Fibroblast of lung (primary cell): Measurements from ENCODE around the gene ZFR. TPM values are rescaled to one million over a fixed set of nuclear protein-coding genes. Genes with fewer than 3 reads are reported as not detected.
"Not testable (repeated sequence)": the region's sequence is repeated elsewhere in the genome, so short reads cannot be mapped to it uniquely, and the experiment has no call there.

Source experiments
- DNase-seq, 2 donors: peaks; one replicate each; pipeline versions ENCODE4 v3.0.0 to v3.0.0-alpha.2; 2010; ENCODE audit warnings: low read depth in 2 of 2
- H2AFZ ChIP-seq: 2 replicates; pipeline ENCODE4 v1.5.1; 2012; ENCODE audit warnings: low read length, control low read depth, inconsistent platforms
- H3K27ac ChIP-seq: 2 replicates; pipeline ENCODE4 v1.5.1; 2011; ENCODE audit warnings: low read length, control low read depth; ENCODE audit not compliant: insufficient read depth
- H3K27me3 ChIP-seq: 2 replicates; pipeline ENCODE4 v1.5.1; 2011; ENCODE audit warnings: mild to moderate bottlenecking, low read length; ENCODE audit not compliant: control insufficient read depth, insufficient read depth
- H3K36me3 ChIP-seq: 2 replicates; pipeline ENCODE4 v1.5.1; 2011; ENCODE audit warnings: low read length; ENCODE audit not compliant: control insufficient read depth, insufficient read depth
- H3K4me1 ChIP-seq: 2 replicates; pipeline ENCODE4 v1.5.1; 2011; ENCODE audit warnings: low read length; ENCODE audit not compliant: control insufficient read depth, insufficient read depth; ENCODE audit errors: extremely low read depth
- H3K4me2 ChIP-seq: 2 replicates; pipeline ENCODE4 v1.5.1; 2011; ENCODE audit warnings: low read length, control low read depth; ENCODE audit not compliant: insufficient read depth; ENCODE audit errors: extremely low read depth
- H3K4me3 ChIP-seq, 4 experiments: fragments of 200-600 bp in 1 of 4; sonication (generic) in 1 of 4; replicated peaks in 1 of 4; 2 replicates each; pipeline ENCODE4 v1.5.1; 2011 to 2016; ENCODE audit warnings: low read length in 4 of 4, low read depth in 3 of 4, mild to moderate bottlenecking in 3 of 4, control low read depth in 2 of 4, inconsistent platforms in 1 of 4, mixed read lengths in 1 of 4; ENCODE audit not compliant: insufficient read depth in 1 of 4; ENCODE audit errors: control extremely low read depth in 1 of 4
- H3K79me2 ChIP-seq: 2 replicates; pipeline ENCODE4 v1.5.1; 2012; ENCODE audit warnings: mild to moderate bottlenecking, low read length, inconsistent platforms; ENCODE audit not compliant: control insufficient read depth, insufficient read depth
- H3K9ac ChIP-seq: 2 replicates; pipeline ENCODE4 v1.5.1; 2011; ENCODE audit warnings: mild to moderate bottlenecking, low read length, control low read depth; ENCODE audit not compliant: insufficient read depth
- H3K9me3 ChIP-seq: 2 replicates; pipeline ENCODE4 v1.5.1; 2012; ENCODE audit warnings: low read depth, low read length; ENCODE audit not compliant: control insufficient read depth, insufficient read depth
- H4K20me1 ChIP-seq: 2 replicates; pipeline ENCODE4 v1.5.1; 2011; ENCODE audit warnings: low read length; ENCODE audit not compliant: control insufficient read depth, insufficient read depth; ENCODE audit errors: extremely low read depth
- EZH2 ChIP-seq: IDR thresholded peaks from 2 replicates; pipeline ENCODE4 v1.5.1; 2012; ENCODE audit warnings: low read length, control low read depth, mild to moderate bottlenecking; ENCODE audit errors: missing control alignments
- polyA plus RNA-seq, 2 donors: library from polyadenylated mRNA; depleted of rRNA in 1 of 2; stranded (reverse) in 1 of 2; unstranded in 1 of 2; fragments of >200 nt; gene quantifications; 2 replicates each; pipeline ENCODE4 v1.2.1, GENCODE V29; 2011 to 2012; ENCODE audit warnings: missing spikeins in 1 of 2
- total RNA-seq: library from RNA; depleted of rRNA; stranded (reverse); fragments of >200 nt; gene quantifications from 2 replicates; pipeline ENCODE4 v1.2.1, GENCODE V29; 2014
- TF ChIP-seq, protein P1 (sequence below), 2 donors: IDR thresholded peaks in 1 of 2; conservative IDR thresholded peaks in 1 of 2; 1 replicate in 1 of 2; 2 replicates in 1 of 2; pipeline ENCODE4 v1.5.1; 2011 to 2012; ENCODE audit warnings: low read length in 2 of 2, control low read depth in 1 of 2, inconsistent platforms in 1 of 2, low read depth in 1 of 2, mild to moderate bottlenecking in 1 of 2

ZFR gene
- total and polyA plus RNA-seq, 2 donors (not counting 1 experiment from before 2014, with no cell fraction given): 56.8 to 113 TPM

DNA sequence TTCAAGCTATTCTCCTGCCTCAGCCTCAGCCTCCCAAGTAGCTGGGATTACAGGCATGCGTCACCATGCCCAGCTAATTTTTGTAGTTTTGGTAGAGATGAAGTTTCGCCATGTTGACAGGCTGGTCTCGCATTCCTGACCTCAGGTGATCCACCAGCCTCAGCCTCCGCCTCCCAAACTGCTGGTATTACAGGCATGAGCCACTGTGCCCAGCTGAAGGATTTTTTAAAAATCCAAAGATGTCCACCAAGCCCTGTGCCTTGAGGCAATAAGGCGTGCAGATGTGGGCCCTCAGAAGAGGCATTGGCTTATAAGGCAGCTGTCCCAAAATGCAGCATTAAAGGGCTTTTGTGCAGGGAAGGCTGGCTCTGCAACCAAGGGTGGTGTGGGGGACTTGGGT is 10.3 kb upstream of the ZFR start:
- no peaks in the 10 kb centered on the region for H3K9me3 ChIP-seq
- TF ChIP-seq, protein P1, sequence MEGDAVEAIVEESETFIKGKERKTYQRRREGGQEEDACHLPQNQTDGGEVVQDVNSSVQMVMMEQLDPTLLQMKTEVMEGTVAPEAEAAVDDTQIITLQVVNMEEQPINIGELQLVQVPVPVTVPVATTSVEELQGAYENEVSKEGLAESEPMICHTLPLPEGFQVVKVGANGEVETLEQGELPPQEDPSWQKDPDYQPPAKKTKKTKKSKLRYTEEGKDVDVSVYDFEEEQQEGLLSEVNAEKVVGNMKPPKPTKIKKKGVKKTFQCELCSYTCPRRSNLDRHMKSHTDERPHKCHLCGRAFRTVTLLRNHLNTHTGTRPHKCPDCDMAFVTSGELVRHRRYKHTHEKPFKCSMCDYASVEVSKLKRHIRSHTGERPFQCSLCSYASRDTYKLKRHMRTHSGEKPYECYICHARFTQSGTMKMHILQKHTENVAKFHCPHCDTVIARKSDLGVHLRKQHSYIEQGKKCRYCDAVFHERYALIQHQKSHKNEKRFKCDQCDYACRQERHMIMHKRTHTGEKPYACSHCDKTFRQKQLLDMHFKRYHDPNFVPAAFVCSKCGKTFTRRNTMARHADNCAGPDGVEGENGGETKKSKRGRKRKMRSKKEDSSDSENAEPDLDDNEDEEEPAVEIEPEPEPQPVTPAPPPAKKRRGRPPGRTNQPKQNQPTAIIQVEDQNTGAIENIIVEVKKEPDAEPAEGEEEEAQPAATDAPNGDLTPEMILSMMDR (conservative IDR thresholded peaks at IDR 0.05 in 1 of 2, IDR thresholded peaks at IDR 0.05 in 1 of 2; ENCODE audit: low read depth in 1 of 2, low read length in 2 of 2): no peak
- TF ChIP-seq EZH2: no peak
- no peak overlapping the region for H3K4me3 ChIP-seq
- no peak overlapping the region for H3K27ac ChIP-seq
- DNase-seq: no peak
- no peak overlapping the region for H3K4me2 ChIP-seq
- H3K79me2 ChIP-seq: no peaks in the 10 kb centered on the region
- no peaks in the 10 kb centered on the region for H4K20me1 ChIP-seq
- H2AFZ ChIP-seq: no peak overlapping the region
- no peaks in the 10 kb centered on the region for H3K36me3 ChIP-seq
- no peaks in the 10 kb centered on the region for H3K4me1 ChIP-seq
- peaks cover 11% of the 10 kb centered on the region for H3K27me3 ChIP-seq
- no peak overlapping the region for H3K9ac ChIP-seq

DNA sequence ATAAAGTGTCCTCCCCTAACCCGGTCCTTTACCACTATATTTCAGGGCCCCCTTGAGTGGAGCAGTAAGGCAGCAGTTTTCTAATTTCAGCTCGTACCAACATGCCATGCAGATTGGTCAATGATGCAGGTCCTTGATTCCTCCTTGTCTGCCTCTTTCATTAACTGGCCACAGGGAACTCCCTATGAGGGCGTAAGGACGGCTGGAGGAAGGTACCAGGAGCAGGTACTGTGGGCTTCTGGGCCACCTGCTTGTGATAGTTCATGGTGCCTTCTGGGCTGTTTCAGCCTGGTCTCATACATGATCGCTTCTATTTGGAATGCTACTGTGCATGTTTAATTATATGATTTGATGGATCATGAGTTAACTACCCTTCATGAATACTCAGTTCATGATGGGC is 9.4 kb upstream of the ZFR start:
- H3K9me3 ChIP-seq: no peaks in the 10 kb centered on the region
- no peaks in the 10 kb centered on the region for H3K4me1 ChIP-seq

DNA sequence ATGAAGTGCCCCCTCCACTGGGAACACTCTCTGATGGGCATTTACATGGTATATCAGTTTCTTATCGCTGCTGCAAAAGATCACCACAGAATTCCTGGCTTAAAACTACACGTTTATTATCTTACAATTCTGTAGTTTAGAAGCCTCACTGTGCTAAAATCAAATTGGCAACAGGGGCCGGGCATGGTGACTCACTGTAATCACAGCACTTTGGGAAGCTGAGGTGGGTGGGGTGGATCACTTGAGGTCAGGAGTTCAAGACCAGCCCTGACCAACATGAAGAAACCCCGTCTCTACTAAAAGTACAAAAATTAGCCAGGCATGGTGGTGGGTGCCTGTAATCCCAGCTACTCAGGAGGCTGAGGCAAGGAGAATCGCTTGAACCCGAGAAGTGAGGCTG is 7.8 kb upstream of the ZFR start:
- not testable (repeated sequence) for H3K36me3 ChIP-seq

More for the DNA sequence above, 9.4 kb upstream of the ZFR start:
- Histone ChIP-seq H3K4me3 (no peak overlapping the region), H3K9ac (no peak overlapping the region), H3K27ac (no peak overlapping the region), H3K36me3 (no peaks in the 10 kb centered on the region), H3K27me3 (peaks cover 11% of the 10 kb centered on the region), H3K79me2 (no peaks in the 10 kb centered on the region), H3K4me2 (no peak overlapping the region), H2AFZ (no peak overlapping the region), H4K20me1 (no peaks in the 10 kb centered on the region)
- DNase-seq: no peak
- TF ChIP-seq, protein P1 (conservative IDR thresholded peaks at IDR 0.05 in 1 of 2, IDR thresholded peaks at IDR 0.05 in 1 of 2; ENCODE audit: low read depth in 1 of 2, low read length in 2 of 2): no peak
- TF ChIP-seq EZH2: no peak

More for the DNA sequence above, 7.8 kb upstream of the ZFR start:
- H3K4me1 ChIP-seq, DNase-seq, H3K4me3 ChIP-seq, H3K4me2 ChIP-seq, H2AFZ ChIP-seq, H3K79me2 ChIP-seq, H3K9me3 ChIP-seq, H3K27me3 ChIP-seq, H4K20me1 ChIP-seq, H3K9ac ChIP-seq, H3K27ac ChIP-seq: not testable (repeated sequence)
